Loucy (cell line): ENCODE measurements around the gene SRD5A1.

ENCODE experiments used
- H2AFZ ChIP-seq: fragments of 200-600 bp; sonication (generic); 2 replicates; pipeline ENCODE4 v1.6.0; 2016; ENCODE audit warnings: antibody characterized with exemption, mild to moderate bottlenecking, low read length, moderate library complexity
- H3F3A ChIP-seq: fragments of 200-600 bp; 2 replicates; pipeline ENCODE4 v1.6.0; 2016; ENCODE audit warnings: antibody characterized with exemption, low read depth, mild to moderate bottlenecking
- H3K27me3 ChIP-seq: fragments of 200-600 bp; sonication (generic); 2 replicates; pipeline ENCODE4 v1.6.1; 2014; ENCODE audit warnings: low read length, mild to moderate bottlenecking; ENCODE audit not compliant: insufficient read depth, poor library complexity, severe bottlenecking
- H3K36me3 ChIP-seq: fragments of 200-600 bp; sonication (generic); 2 replicates; pipeline ENCODE4 v1.6.1; 2016; ENCODE audit warnings: low read length; ENCODE audit not compliant: insufficient read depth
- H3K4me1 ChIP-seq: fragments of 200-600 bp; sonication (generic); 2 replicates; pipeline ENCODE4 v1.5.1; 2014; ENCODE audit warnings: low read length, mild to moderate bottlenecking; ENCODE audit not compliant: insufficient read depth, poor library complexity, severe bottlenecking
- H3K4me2 ChIP-seq: fragments of 200-600 bp; sonication (generic); 2 replicates; pipeline ENCODE4 v1.6.0; 2014; ENCODE audit warnings: antibody characterized with exemption, low read length, low read depth, mild to moderate bottlenecking; ENCODE audit not compliant: poor library complexity, severe bottlenecking
- H3K4me3 ChIP-seq: fragments of 200-600 bp; sonication (generic); 2 replicates; pipeline ENCODE4 v1.5.1; 2014; ENCODE audit warnings: low read length, mild to moderate bottlenecking, mixed read lengths; ENCODE audit not compliant: poor library complexity, severe bottlenecking
- H3K79me2 ChIP-seq: fragments of 200-600 bp; sonication (generic); 2 replicates; pipeline ENCODE4 v1.6.1; 2014; ENCODE audit warnings: low read length; ENCODE audit not compliant: insufficient read depth
- H3K9ac ChIP-seq: fragments of 200-600 bp; sonication (generic); 2 replicates; pipeline ENCODE4 v1.6.0; 2014; ENCODE audit warnings: mild to moderate bottlenecking, low read depth, low read length, moderate library complexity; ENCODE audit not compliant: poor library complexity, severe bottlenecking
- H3K9me2 ChIP-seq: fragments of 200-600 bp; sonication (generic); replicated peaks from 2 replicates; pipeline ENCODE4 v1.6.1; 2016; ENCODE audit warnings: low read depth, low read length, mixed read lengths
- H3K9me3 ChIP-seq: fragments of 200-600 bp; sonication (generic); 2 replicates; pipeline ENCODE4 v1.6.1; 2014; ENCODE audit warnings: mild to moderate bottlenecking, antibody characterized with exemption, low read length, low read depth; ENCODE audit not compliant: insufficient read depth
- H4K20me1 ChIP-seq: fragments of 200-600 bp; sonication (generic); 2 replicates; pipeline ENCODE4 v1.6.0; 2014; ENCODE audit warnings: antibody characterized with exemption, low read length, mild to moderate bottlenecking; ENCODE audit not compliant: insufficient read depth, poor library complexity, severe bottlenecking
- CTCF ChIP-seq: fragments of 200-600 bp; sonication (generic); conservative IDR thresholded peaks from 2 replicates; pipeline ENCODE4 v1.5.1; 2014; ENCODE audit warnings: mild to moderate bottlenecking, antibody characterized with exemption, low read length
- EZH2phosphoT487 ChIP-seq: fragments of 200-600 bp; IDR thresholded peaks from 2 replicates; pipeline ENCODE4 v1.6.1; 2018; ENCODE audit warnings: antibody characterized with exemption, mild to moderate bottlenecking, moderate library complexity, borderline replicate concordance

Gene SRD5A1

GRCh38 chr5:6676702-6677101 is 43.5 kb downstream of the SRD5A1 start:
- H3K4me2 ChIP-seq: no peak overlapping the region
- no peaks in the 10 kb centered on the region for H3F3A ChIP-seq
- no peaks in the 10 kb centered on the region for H3K36me3 ChIP-seq
- no peak overlapping the region for H3K9ac ChIP-seq
- H3K9me2 ChIP-seq: no peaks in the 10 kb centered on the region
- no peak overlapping the region for H2AFZ ChIP-seq
- H3K9me3 ChIP-seq: no peaks in the 10 kb centered on the region; the same call in 1 of the 2 replicates
- no peaks in the 10 kb centered on the region for H3K79me2 ChIP-seq
- no peaks in the 10 kb centered on the region for H3K27me3 ChIP-seq
- H4K20me1 ChIP-seq: no peaks in the 10 kb centered on the region
- TF ChIP-seq CTCF (no peak), EZH2phosphoT487 (no peak)
- no peak overlapping the region for H3K4me3 ChIP-seq
- H3K4me1 ChIP-seq: no peaks in the 10 kb centered on the region

- Histone ChIP-seq H4K20me1 (no peaks in the 10 kb centered on the region), H3K4me3 (no peak overlapping the region), H3F3A (no peaks in the 10 kb centered on the region), H3K4me1 (no peaks in the 10 kb centered on the region), H3K79me2 (no peaks in the 10 kb centered on the region), H3K4me2 (no peak overlapping the region), H3K9me3 (no peaks in the 10 kb centered on the region; the same call in 1 of the 2 replicates), H3K9me2 (no peaks in the 10 kb centered on the region), H3K36me3 (no peaks in the 10 kb centered on the region), H3K27me3 (no peaks in the 10 kb centered on the region), H3K9ac (no peak overlapping the region), H2AFZ (no peak overlapping the region)
- TF ChIP-seq CTCF (no peak), EZH2phosphoT487 (no peak)
These were observed 45.1 kb downstream of the SRD5A1 start for GRCh38 chr5:6678385-6678784.

- H3K4me1 ChIP-seq: no peaks in the 10 kb centered on the region
- no peak overlapping the region for H3K9ac ChIP-seq
- H3K79me2 ChIP-seq: no peaks in the 10 kb centered on the region
- no peaks in the 10 kb centered on the region; the same call in 1 of the 2 replicates for H3K9me3 ChIP-seq
- H3K36me3 ChIP-seq: no peaks in the 10 kb centered on the region
- no peak overlapping the region for H3K4me3 ChIP-seq
- no peak overlapping the region for H2AFZ ChIP-seq
- no peak overlapping the region for H3K4me2 ChIP-seq
- H4K20me1 ChIP-seq: no peaks in the 10 kb centered on the region
- no peaks in the 10 kb centered on the region for H3K9me2 ChIP-seq
- H3F3A ChIP-seq: no peaks in the 10 kb centered on the region
- H3K27me3 ChIP-seq: no peaks in the 10 kb centered on the region
- TF ChIP-seq EZH2phosphoT487 (no peak), CTCF (no peak)
These were observed 47.7 kb downstream of the SRD5A1 start for GRCh38 chr5:6680922-6681321.
